Measurements from ENCODE around the gene BRCC3. TPM values are rescaled to one million over a fixed set of nuclear protein-coding genes. Genes with fewer than 3 reads are reported as not detected.

Gene BRCC3
- polyA plus RNA-seq, 1 donor from 2014 or later: 28.1 TPM

- Histone ChIP-seq H3K27ac (ENCODE audit: low read length) (no peak overlapping the region), H3K4me3 (ENCODE audit: low read length) (no peak overlapping the region), H3K9me3 (ENCODE audit: low read length) (no peaks in the 10 kb centered on the region), H3K27me3 (ENCODE audit: insufficient read depth, low read depth, low read length) (no peaks in the 10 kb centered on the region), H3K9ac (ENCODE audit: low read length) (no peak overlapping the region), H2AFZ (ENCODE audit: low read depth, low read length) (no peak overlapping the region), H3K36me3 (ENCODE audit: insufficient read depth, low read length) (no peaks in the 10 kb centered on the region), H3K9me2 (ENCODE audit: insufficient read depth, low read length) (no peaks in the 10 kb centered on the region), H3F3A (ENCODE audit: insufficient read depth, low read length, poor library complexity, severe bottlenecking) (no peaks in the 10 kb centered on the region), H3K79me2 (replicated peaks; ENCODE audit: insufficient read depth, low read length) (no peaks in the 10 kb centered on the region), H3K4me2 (ENCODE audit: low read length) (no peak overlapping the region), H4K20me1 (ENCODE audit: insufficient read depth) (no peaks in the 10 kb centered on the region)
- TF ChIP-seq POLR2AphosphoS5 (IDR thresholded peaks at IDR 0.05) (no peak), MXI1 (conservative IDR thresholded peaks at IDR 0.05; ENCODE audit: poor library complexity, severe bottlenecking) (no peak), EZH2 (IDR thresholded peaks at IDR 0.05; ENCODE audit: borderline replicate concordance, insufficient read depth, low read length, poor library complexity, severe bottlenecking) (no peak), TAF1 (IDR thresholded peaks at IDR 0.05; ENCODE audit: low read depth) (no peak), RAD21 (conservative IDR thresholded peaks at IDR 0.05) (no peak), EP300 (conservative IDR thresholded peaks at IDR 0.05; ENCODE audit: poor library complexity, severe bottlenecking) (no peak), REST (IDR thresholded peaks at IDR 0.05; ENCODE audit: borderline replicate concordance) (no peak), CTCF (IDR thresholded peaks at IDR 0.05; ENCODE audit: poor library complexity, severe bottlenecking) (no peak), SMC3 (conservative IDR thresholded peaks at IDR 0.05; ENCODE audit: poor library complexity) (no peak)
Observed at GRCh38 chrX:155052738-155053498, 18.4 kb upstream of the BRCC3 start.

DNA sequence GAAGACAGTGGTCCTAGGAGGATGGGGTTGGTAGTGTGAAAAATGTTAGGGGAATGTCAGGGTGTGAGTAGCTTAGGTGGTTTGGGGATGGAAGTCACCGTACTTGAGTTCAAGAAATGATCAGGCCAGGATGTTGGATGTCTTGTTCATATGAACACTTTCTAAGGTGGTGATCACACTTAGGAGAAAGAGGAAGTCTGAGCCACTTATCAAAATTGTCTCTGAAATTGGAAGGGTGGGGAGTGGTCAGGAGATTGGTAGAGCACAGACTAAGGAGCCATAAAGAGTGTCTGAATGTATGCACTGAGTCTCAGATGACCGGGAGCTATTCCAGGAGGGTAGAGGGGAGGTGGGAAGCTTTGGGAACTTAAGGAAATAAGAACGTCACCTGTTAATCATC lies 17.7 kb upstream of the BRCC3 start:
- Histone ChIP-seq H3K27ac (ENCODE audit: low read length) (no peak overlapping the region), H3K4me2 (ENCODE audit: low read length) (no peak overlapping the region), H4K20me1 (ENCODE audit: insufficient read depth) (no peaks in the 10 kb centered on the region), H3K9me3 (ENCODE audit: low read length) (no peaks in the 10 kb centered on the region), H3F3A (ENCODE audit: insufficient read depth, low read length, poor library complexity, severe bottlenecking) (no peaks in the 10 kb centered on the region), H2AFZ (ENCODE audit: low read depth, low read length) (no peak overlapping the region), H3K27me3 (ENCODE audit: insufficient read depth, low read depth, low read length) (no peaks in the 10 kb centered on the region), H3K79me2 (replicated peaks; ENCODE audit: insufficient read depth, low read length) (no peaks in the 10 kb centered on the region), H3K9me2 (ENCODE audit: insufficient read depth, low read length) (no peaks in the 10 kb centered on the region), H3K9ac (ENCODE audit: low read length) (no peak overlapping the region), H3K4me3 (ENCODE audit: low read length) (no peak overlapping the region), H3K36me3 (ENCODE audit: insufficient read depth, low read length) (no peaks in the 10 kb centered on the region)
- no peak for TF ChIP-seq POLR2AphosphoS5 (IDR thresholded peaks at IDR 0.05)
- no peak for TF ChIP-seq TAF1 (IDR thresholded peaks at IDR 0.05; ENCODE audit: low read depth)
- no peak for TF ChIP-seq EZH2 (IDR thresholded peaks at IDR 0.05; ENCODE audit: borderline replicate concordance, insufficient read depth, low read length, poor library complexity, severe bottlenecking)
- TF ChIP-seq MXI1 (conservative IDR thresholded peaks at IDR 0.05; ENCODE audit: poor library complexity, severe bottlenecking): no peak
- TF ChIP-seq REST (IDR thresholded peaks at IDR 0.05; ENCODE audit: borderline replicate concordance): no peak
- no peak for TF ChIP-seq RAD21 (conservative IDR thresholded peaks at IDR 0.05)
- no peak for TF ChIP-seq EP300 (conservative IDR thresholded peaks at IDR 0.05; ENCODE audit: poor library complexity, severe bottlenecking)
- TF ChIP-seq SMC3 (conservative IDR thresholded peaks at IDR 0.05; ENCODE audit: poor library complexity): no peak
- TF ChIP-seq CTCF (IDR thresholded peaks at IDR 0.05; ENCODE audit: poor library complexity, severe bottlenecking): no peak
